ENCODE measurements around the gene ILDR1. TPM values are rescaled to one million over a fixed set of nuclear protein-coding genes. Genes with fewer than 3 reads are reported as not detected.

The ILDR1 gene
- total and polyA plus RNA-seq, 4 donors, result 3.3 to 8.9 (median 4.2) TPM

- WGBS, 2 donors, result 64 to 81% methylated on average over 5 of the region's 5 CpGs
- ATAC-seq (ENCODE audit: insufficient read depth, low FRiP score) (no peak), DNase-seq (no peak)
- Histone ChIP-seq H3K27ac (ENCODE audit: low read depth in 1 of 2, low read length in 1 of 2) (no peak overlapping the region), H3K9ac (ENCODE audit: insufficient read depth in 1 of 2, low read length in 2 of 2) (no peak overlapping the region), H3K36me3 (ENCODE audit: control insufficient read depth in 4 of 4, insufficient read depth in 4 of 4, low read length in 4 of 4) (no peaks in the 10 kb centered on the region), H3K4me1 (ENCODE audit: control insufficient read depth in 5 of 5, insufficient read depth in 5 of 5, low read length in 5 of 5) (no peaks in the 10 kb centered on the region), H3K27me3 (ENCODE audit: control insufficient read depth in 3 of 3, insufficient read depth in 3 of 3, low read length in 2 of 3) (no peaks in the 10 kb centered on the region), H3K9me3 (ENCODE audit: control insufficient read depth in 4 of 4, insufficient read depth in 3 of 4, low read length in 3 of 4) (peaks cover 0 to 1% (median 0%) of the 10 kb centered on the region in 4 donors), H3K4me3 (no peak overlapping the region)
- no peak for TF ChIP-seq CTCF (IDR thresholded peaks at IDR 0.05; ENCODE audit: control extremely low read depth, extremely low read depth)
Observed at GRCh38 chr3:122013448-122013925, 8.6 kb downstream of the ILDR1 start.

GRCh38 chr3:122012821-122013220, 9.2 kb downstream of the ILDR1 start:
- Histone ChIP-seq H3K27ac (ENCODE audit: low read depth in 1 of 2, low read length in 1 of 2) (no peak overlapping the region), H3K36me3 (ENCODE audit: control insufficient read depth in 4 of 4, insufficient read depth in 4 of 4, low read length in 4 of 4) (no peaks in the 10 kb centered on the region)
- no peak for TF ChIP-seq CTCF (IDR thresholded peaks at IDR 0.05; ENCODE audit: control extremely low read depth, extremely low read depth)

GRCh38 chr3:122011396-122011795, 10.7 kb downstream of the ILDR1 start:
- Histone ChIP-seq H3K27ac (ENCODE audit: low read depth in 1 of 2, low read length in 1 of 2) (no peak overlapping the region), H3K9me3 (ENCODE audit: control insufficient read depth in 4 of 4, insufficient read depth in 3 of 4, low read length in 3 of 4) (peaks cover 0 to 1% (median 0%) of the 10 kb centered on the region in 4 donors), H3K27me3 (ENCODE audit: control insufficient read depth in 3 of 3, insufficient read depth in 3 of 3, low read length in 2 of 3) (no peaks in the 10 kb centered on the region), H3K9ac (ENCODE audit: insufficient read depth in 1 of 2, low read length in 2 of 2) (no peak overlapping the region), H3K36me3 (ENCODE audit: control insufficient read depth in 4 of 4, insufficient read depth in 4 of 4, low read length in 4 of 4) (no peaks in the 10 kb centered on the region), H3K4me3 (no peak overlapping the region), H3K4me1 (ENCODE audit: control insufficient read depth in 5 of 5, insufficient read depth in 5 of 5, low read length in 5 of 5) (no peaks in the 10 kb centered on the region)
- 52 to 63% methylated on average over 4 of the region's 4 CpGs for WGBS, 2 donors
- TF ChIP-seq CTCF (IDR thresholded peaks at IDR 0.05; ENCODE audit: control extremely low read depth, extremely low read depth), result no peak
- no peak for ATAC-seq (ENCODE audit: insufficient read depth, low FRiP score)
- DNase-seq, result no peak

More at GRCh38 chr3:122012821-122013220, 9.2 kb downstream of the ILDR1 start:
- peaks cover 0 to 1% (median 0%) of the 10 kb centered on the region in 4 donors for H3K9me3 ChIP-seq (ENCODE audit: control insufficient read depth in 4 of 4, insufficient read depth in 3 of 4, low read length in 3 of 4)
- no peaks in the 10 kb centered on the region for H3K4me1 ChIP-seq (ENCODE audit: control insufficient read depth in 5 of 5, insufficient read depth in 5 of 5, low read length in 5 of 5)
- DNase-seq (no peak), ATAC-seq (ENCODE audit: insufficient read depth, low FRiP score) (no peak)
- H3K27me3 ChIP-seq (ENCODE audit: control insufficient read depth in 3 of 3, insufficient read depth in 3 of 3, low read length in 2 of 3), result no peaks in the 10 kb centered on the region
- 85 to 92% methylated on average over 1 of the region's 1 CpG for WGBS, 2 donors
- no peak overlapping the region for H3K4me3 ChIP-seq
- no peak overlapping the region for H3K9ac ChIP-seq (ENCODE audit: insufficient read depth in 1 of 2, low read length in 2 of 2)

- H3K4me3 ChIP-seq, result no peak overlapping the region
- H3K27me3 ChIP-seq (ENCODE audit: control insufficient read depth in 3 of 3, insufficient read depth in 3 of 3, low read length in 2 of 3), result no peaks in the 10 kb centered on the region
- no peak for TF ChIP-seq CTCF (IDR thresholded peaks at IDR 0.05; ENCODE audit: control extremely low read depth, extremely low read depth)
- 78 to 84% methylated on average over 2 of the region's 2 CpGs for WGBS, 2 donors
- no peaks in the 10 kb centered on the region for H3K4me1 ChIP-seq (ENCODE audit: control insufficient read depth in 5 of 5, insufficient read depth in 5 of 5, low read length in 5 of 5)
- H3K27ac ChIP-seq (ENCODE audit: low read depth in 1 of 2, low read length in 1 of 2), result no peak overlapping the region
- H3K36me3 ChIP-seq (ENCODE audit: control insufficient read depth in 4 of 4, insufficient read depth in 4 of 4, low read length in 4 of 4), result no peaks in the 10 kb centered on the region
- peaks cover 0 to 1% (median 0%) of the 10 kb centered on the region in 4 donors for H3K9me3 ChIP-seq (ENCODE audit: control insufficient read depth in 4 of 4, insufficient read depth in 3 of 4, low read length in 3 of 4)
- DNase-seq (no peak), ATAC-seq (ENCODE audit: insufficient read depth, low FRiP score) (no peak)
- no peak overlapping the region for H3K9ac ChIP-seq (ENCODE audit: insufficient read depth in 1 of 2, low read length in 2 of 2)
Observed at GRCh38 chr3:122010506-122010905, 11.5 kb downstream of the ILDR1 start.

Measured in lung (tissue), 12 donors.